Memory B cell (primary cell): ENCODE measurements around the gene CFAP100.

Experiments
- ATAC-seq: fragments of 150-1000 bp; cut with Tn5 transposase; 2 replicates; pipeline ENCODE4 v1.10.0; 2021; ENCODE audit warnings: low read depth, mild to moderate bottlenecking, moderate library complexity
- DNase-seq, 2 donors: peaks; one replicate each; pipeline ENCODE4 v3.0.0; 2022; ENCODE audit warnings: low spot score in 2 of 2
- H3K27ac Mint-ChIP-seq: one replicate; pipeline ENCODE4 v1.8.0; 2022; ENCODE audit warnings: mild to moderate bottlenecking, moderate library complexity, mixed read lengths
- H3K27me3 Mint-ChIP-seq: one replicate; pipeline ENCODE4 v1.8.0; 2022; ENCODE audit warnings: mixed read lengths
- H3K36me3 Mint-ChIP-seq: one replicate; pipeline ENCODE4 v1.8.0; 2022; ENCODE audit warnings: mild to moderate bottlenecking, mixed read lengths
- H3K4me1 Mint-ChIP-seq: one replicate; pipeline ENCODE4 v1.8.0; 2022; ENCODE audit warnings: mixed read lengths
- H3K4me3 Mint-ChIP-seq: one replicate; pipeline ENCODE4 v1.8.0; 2022; ENCODE audit warnings: mild to moderate bottlenecking, moderate library complexity, mixed read lengths
- H3K9me3 Mint-ChIP-seq: one replicate; pipeline ENCODE4 v1.8.0; 2022; ENCODE audit warnings: mixed read lengths

The CFAP100 gene

DNA sequence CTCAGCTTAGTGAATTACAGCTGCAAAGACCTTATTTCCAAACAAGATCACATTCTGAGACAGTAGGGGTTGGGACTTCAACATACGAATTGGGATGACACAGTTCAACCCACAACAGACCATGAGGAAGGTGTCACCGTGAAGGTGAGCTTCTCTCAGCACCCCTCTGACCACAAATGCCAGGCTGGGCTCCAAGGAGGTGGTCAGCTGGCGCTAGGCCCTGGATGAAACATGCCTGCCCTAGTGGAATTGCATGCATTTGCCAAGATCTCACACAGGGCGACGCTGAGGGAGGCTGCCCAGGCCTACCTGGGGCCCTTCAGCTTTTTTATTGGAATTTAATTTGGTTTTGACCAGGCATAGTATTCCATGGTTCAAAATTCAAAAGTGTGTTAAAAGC is 1.8 kb downstream of the CFAP100 start:
- Mint-ChIP-seq H3K36me3 (no peaks in the 10 kb centered on the region), H3K27ac (no peak overlapping the region), H3K27me3 (peaks cover 17% of the 10 kb centered on the region), H3K4me1 (no peaks in the 10 kb centered on the region), H3K9me3 (peaks cover 4% of the 10 kb centered on the region), H3K4me3 (no peak overlapping the region)
- no peak for DNase-seq
- ATAC-seq: no peak

DNA sequence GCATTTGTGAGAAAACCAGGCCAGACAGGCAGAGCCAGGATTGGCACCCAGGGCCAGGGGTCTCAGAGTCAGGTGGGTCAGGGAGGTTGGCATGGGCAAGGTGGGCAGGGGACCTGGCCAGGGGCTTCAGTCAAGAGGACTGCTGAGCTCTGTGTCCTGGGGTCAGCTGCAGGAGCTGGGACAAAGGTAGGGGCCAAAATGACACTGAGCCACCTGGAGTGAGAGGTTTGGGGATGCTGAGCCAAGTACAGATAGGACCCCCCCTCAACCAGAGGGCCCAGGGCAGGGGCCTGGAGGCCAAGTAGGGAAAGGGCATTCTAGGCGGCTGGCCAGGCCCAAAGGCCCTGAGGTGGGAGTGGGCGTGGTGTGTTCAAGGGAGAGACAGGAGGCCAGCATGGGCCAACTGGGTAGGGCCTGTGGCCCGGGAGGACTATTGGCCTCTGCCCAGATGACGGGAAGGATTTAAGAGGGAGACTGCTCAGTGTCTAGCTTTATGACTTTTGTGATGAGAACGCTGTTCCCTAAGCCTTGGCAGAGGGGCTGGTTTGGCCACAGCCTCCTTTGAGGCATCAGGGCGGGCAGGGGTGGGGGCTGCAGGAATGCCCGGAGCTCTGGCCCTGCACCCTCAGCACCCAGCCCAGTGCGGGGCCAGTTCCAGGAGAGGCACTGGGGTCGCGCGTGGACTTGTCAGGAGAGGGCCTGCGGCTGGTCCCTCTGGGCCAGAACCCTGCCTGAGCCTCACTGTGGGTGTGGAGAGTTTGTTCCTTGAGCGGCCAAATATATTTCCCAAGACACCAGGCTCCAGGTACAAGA is 3.1 kb downstream of the CFAP100 start:
- Mint-ChIP-seq H3K27ac (no peak overlapping the region), H3K36me3 (no peaks in the 10 kb centered on the region), H3K27me3 (peaks cover 22% of the 10 kb centered on the region), H3K4me3 (no peak overlapping the region), H3K9me3 (peaks cover 4% of the 10 kb centered on the region), H3K4me1 (no peaks in the 10 kb centered on the region)
- ATAC-seq (no peak), DNase-seq (no peak)

DNA sequence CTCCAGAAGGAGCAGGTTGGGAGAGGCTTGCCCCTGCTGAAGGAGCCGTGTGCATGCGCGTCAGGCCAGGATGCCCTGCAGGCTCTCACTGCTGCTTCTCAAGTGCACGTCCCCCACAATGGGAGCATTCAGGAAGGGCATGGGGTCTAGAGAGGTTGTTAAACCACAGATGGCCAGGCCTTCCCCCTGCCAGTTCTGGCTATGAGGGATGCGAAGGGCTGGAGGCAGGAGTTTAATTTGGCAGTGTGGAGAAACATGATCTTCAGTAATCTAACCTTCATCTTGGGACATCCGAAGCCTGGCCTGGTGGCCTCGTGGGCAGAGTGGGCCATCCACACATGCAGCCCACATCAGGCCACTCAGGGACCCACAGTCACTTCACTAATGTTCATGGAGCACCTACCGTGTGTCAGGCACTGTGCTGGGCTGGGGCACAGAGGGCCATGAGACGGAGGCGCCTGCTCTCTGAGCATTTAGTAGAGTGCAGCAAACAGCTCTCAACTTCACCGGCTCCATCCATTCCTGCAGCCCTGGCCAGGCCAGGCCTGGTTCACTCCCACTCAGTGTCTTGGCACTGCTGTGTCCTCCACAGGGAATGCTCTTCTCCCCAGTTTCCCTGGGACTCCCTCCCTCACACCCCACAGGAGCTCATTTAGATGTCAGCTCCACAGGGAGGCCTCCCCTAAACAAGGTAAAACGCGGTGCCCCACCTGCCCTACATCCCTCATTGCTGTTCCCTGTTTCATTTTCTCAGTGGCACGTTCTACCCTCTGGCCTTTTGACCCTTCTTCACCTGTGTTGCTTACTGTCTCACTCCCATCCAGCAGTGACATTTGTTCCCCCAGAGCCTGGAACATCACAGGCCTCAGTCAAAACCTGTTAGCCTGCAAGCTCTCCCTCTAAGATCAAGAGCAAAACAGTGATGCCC is 4.0 kb downstream of the CFAP100 start:
- no peaks in the 10 kb centered on the region for H3K4me1 Mint-ChIP-seq
- no peak overlapping the region for H3K4me3 Mint-ChIP-seq
- no peaks in the 10 kb centered on the region for H3K36me3 Mint-ChIP-seq
- H3K27me3 Mint-ChIP-seq: peaks cover 17% of the 10 kb centered on the region
- H3K27ac Mint-ChIP-seq: no peak overlapping the region
- ATAC-seq: no peak
- H3K9me3 Mint-ChIP-seq: peaks cover 4% of the 10 kb centered on the region
- DNase-seq: no peak

DNA sequence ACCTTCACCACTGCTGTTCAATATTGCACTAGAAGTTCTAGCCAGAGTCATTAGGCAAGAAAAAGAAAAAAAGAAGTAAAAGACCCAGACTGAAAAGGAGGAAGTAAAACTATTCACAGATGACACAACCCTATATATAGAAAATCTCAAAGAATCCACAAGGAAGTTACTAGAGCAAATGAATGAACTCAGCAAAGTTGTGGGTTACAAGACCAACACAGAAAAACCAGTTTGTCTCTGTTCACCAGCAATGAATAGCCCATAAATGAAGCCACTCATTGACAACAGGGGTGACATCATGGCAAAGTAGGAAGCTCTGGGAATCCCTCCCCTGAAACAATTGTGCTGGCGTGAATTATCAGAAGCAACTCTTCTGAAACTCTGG is 4.6 kb downstream of the CFAP100 start:
- DNase-seq (no peak), ATAC-seq (no peak)
- H3K4me3 Mint-ChIP-seq: no peak overlapping the region
- H3K4me1 Mint-ChIP-seq: no peaks in the 10 kb centered on the region
- peaks cover 15% of the 10 kb centered on the region for H3K27me3 Mint-ChIP-seq
- no peaks in the 10 kb centered on the region for H3K36me3 Mint-ChIP-seq
- no peak overlapping the region for H3K27ac Mint-ChIP-seq
- H3K9me3 Mint-ChIP-seq: peaks cover 4% of the 10 kb centered on the region

DNA sequence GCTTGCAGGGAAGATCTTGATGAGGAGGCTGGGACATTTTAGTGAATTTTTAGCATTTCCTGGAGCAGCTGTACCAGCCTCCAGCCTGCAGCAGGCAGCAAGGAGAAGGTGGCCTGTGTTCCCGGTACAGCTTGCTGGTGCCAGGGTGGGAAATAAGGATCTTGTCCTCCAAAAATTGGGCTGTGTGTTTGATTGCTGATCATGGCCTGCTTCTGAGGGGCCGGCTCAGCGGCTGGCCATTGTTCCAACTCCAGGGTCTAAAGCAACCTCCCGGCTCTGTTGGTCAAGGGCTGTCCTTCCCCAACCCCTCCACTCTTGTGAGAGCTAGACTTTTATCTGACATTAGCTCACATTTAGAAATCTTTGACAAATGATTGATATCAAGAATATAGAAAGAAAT is 5.0 kb downstream of the CFAP100 start:
- H3K9me3 Mint-ChIP-seq: peaks cover 4% of the 10 kb centered on the region
- H3K4me1 Mint-ChIP-seq: no peaks in the 10 kb centered on the region
- no peak overlapping the region for H3K27ac Mint-ChIP-seq

DNA sequence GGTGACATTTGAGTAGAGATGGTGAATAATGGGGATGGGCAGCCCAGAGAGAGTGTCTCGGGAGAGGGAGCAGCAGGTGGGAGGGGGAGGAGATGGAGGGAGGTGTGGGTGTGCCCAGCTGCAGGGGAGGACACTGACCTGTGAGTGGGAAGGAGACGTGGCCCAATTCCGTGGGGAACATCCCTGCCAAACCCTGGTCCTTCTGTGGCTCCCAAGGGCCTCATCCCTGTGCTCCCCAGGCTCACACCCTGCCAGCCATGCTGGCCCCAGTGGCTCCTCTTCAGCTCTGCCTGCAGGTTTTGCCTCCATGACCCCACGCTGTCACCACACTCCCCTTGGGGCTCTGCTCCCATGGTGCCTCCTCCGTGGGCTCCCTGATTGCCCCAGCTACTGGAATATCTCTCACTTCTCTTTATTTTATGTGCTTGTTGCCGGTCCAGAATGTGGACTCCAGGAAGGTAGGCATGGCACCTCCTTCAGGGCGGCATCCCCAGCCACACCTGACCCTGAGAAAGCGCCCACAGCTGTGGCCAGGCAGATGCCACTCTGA is 7.0 kb downstream of the CFAP100 start:
- Mint-ChIP-seq H3K4me1 (no peaks in the 10 kb centered on the region), H3K36me3 (no peaks in the 10 kb centered on the region), H3K27me3 (peaks cover 14% of the 10 kb centered on the region), H3K27ac (no peak overlapping the region), H3K9me3 (peaks cover 4% of the 10 kb centered on the region), H3K4me3 (no peak overlapping the region)
- DNase-seq (no peak), ATAC-seq (no peak)

More for the DNA sequence above, 5.0 kb downstream of the CFAP100 start:
- ATAC-seq (no peak), DNase-seq (no peak)
- Mint-ChIP-seq H3K4me3 (no peak overlapping the region), H3K36me3 (no peaks in the 10 kb centered on the region), H3K27me3 (peaks cover 16% of the 10 kb centered on the region)

DNA sequence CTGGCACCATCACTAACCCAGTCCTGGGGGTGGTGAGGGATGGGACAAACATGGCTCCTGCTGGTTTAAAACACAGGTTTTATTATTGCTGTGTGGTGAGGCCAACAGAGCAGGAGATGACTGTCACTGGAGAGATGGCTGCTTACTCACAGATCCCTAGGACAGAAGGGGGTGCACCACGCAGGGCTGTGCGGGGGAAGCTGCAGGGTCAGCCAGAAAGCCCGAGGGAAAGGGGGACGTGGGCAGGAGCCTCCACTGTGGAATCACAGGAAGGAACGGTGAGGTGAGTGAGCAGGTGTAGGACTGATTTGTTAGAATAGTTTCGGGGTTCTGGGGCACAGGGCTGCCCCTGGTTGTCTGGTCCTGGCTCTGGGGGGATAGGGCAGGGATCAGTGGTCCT is 7.5 kb downstream of the CFAP100 start:
- no peak for DNase-seq
- peaks cover 14% of the 10 kb centered on the region for H3K27me3 Mint-ChIP-seq
- H3K9me3 Mint-ChIP-seq: peaks cover 4% of the 10 kb centered on the region
- H3K36me3 Mint-ChIP-seq: no peaks in the 10 kb centered on the region
- no peak for ATAC-seq
- H3K4me3 Mint-ChIP-seq: no peak overlapping the region
- H3K27ac Mint-ChIP-seq: no peak overlapping the region
- H3K4me1 Mint-ChIP-seq: no peaks in the 10 kb centered on the region

DNA sequence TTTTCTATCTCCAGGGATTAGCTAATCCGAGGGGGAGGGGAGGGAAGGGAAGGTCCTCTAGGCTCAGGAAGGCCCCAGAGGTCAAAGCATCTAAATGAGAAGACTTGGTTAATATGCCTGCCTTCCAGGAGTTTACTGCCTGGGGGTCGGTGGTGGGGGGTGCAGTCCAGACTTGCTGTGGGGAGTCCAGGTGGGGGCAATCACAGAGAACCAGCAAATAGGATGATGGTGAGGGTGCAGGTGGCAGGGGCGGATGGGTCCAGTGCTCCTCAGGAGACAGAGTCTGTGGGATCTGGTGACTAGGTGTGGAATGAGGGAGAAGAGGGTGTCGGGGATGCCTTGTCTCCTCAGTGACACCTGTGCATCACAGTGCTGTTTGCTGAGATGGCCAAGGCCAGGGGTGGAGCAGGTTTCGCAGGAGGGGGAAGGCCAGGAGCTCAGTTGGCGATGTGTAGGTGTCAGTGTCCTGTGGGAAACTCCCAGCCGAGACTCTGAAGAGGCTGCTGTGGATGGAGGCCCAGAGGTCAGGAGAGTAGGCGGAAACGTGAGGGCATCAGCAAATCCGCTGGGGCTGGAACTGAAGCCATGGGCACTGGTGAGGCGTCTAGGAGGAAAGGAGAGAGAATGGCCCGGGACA is 8.1 kb downstream of the CFAP100 start:
- H3K27ac Mint-ChIP-seq: no peak overlapping the region

DNA sequence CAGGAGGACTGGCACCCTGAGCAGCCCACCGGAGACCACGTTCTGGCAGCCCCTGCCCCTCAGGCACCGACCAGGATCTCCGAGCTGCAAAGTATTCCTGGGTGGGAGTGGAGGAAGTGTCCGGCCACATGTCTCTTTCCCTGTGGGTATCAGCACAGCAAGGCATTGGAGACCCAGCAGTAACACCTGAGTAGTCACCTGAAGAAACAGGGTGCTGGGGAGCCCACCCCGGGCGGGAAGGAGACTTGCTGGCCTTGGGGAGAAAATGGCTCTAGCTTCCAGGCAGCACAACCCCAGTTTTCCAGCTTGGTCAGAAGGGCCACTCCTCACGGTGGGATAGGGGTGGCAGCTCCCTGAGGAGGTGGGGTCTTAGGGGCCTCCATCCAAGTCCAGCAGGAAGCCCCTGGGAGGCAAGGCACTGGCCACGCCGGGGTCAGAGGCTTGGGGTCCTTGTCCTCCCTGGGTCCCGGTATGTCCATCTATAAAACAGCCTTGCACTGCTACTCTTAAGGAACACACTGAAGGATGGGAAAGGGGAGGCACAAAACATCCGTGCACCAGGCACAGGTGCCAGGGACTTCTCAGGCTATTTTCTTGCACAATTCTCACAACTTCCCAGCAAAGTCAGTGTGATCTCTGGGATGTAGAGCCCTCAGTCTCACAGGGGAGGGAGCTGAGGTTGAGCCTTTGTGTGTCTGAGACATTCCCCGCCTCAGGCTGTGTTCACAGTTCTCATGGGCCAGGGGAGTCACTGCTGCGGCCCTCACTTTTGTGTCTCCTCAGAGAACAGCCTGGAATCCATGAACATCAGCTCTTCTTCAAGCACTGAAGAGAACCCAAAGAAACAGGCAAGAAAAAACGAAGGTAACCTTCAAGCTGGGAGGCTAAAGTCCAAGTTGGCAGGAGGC is 11.9 kb downstream of the CFAP100 start:
- Mint-ChIP-seq H3K27ac (no peak overlapping the region), H3K4me3 (no peak overlapping the region), H3K36me3 (no peaks in the 10 kb centered on the region), H3K9me3 (no peaks in the 10 kb centered on the region), H3K27me3 (peaks cover 22% of the 10 kb centered on the region), H3K4me1 (no peaks in the 10 kb centered on the region)
- DNase-seq (no peak), ATAC-seq (no peak)

More for the DNA sequence above, 8.1 kb downstream of the CFAP100 start:
- Mint-ChIP-seq H3K27me3 (peaks cover 12% of the 10 kb centered on the region), H3K4me1 (no peaks in the 10 kb centered on the region), H3K9me3 (peaks cover 4% of the 10 kb centered on the region), H3K36me3 (no peaks in the 10 kb centered on the region), H3K4me3 (no peak overlapping the region)
- DNase-seq: no peak
- ATAC-seq: no peak

DNA sequence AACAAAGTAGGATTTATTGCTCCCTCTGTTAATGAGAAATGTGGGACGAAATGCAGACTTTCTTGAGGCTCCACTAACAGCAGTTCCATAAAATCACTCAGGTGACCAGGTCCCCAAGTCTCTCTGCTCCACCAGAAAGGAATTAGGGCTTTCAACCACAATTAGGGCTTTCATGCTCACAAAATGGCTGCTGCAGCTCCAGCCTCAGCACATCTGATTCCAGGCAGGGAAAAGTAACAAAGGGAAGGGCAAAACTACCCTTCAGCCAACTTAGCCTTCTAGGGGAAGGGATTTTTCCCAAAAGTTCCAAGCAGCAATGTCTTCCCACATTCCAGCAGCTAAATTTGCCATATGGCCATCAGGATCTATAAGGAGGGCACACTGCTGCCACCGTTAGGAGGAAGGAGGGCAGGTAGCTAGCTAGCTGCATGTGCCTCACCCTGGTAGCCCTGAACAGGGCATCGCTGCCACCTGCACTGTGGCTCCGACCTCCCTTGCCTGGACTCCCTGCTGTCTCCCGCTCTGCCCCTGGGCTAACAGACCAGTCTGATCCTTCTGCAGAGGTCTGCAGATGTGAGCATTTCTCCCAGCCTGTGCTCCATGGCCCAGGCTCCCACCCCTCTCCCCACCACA is 12.8 kb downstream of the CFAP100 start:
- no peaks in the 10 kb centered on the region for H3K9me3 Mint-ChIP-seq
- no peak for ATAC-seq
- H3K4me1 Mint-ChIP-seq: no peaks in the 10 kb centered on the region
- peaks cover 20% of the 10 kb centered on the region for H3K27me3 Mint-ChIP-seq
- DNase-seq: no peak
- no peak overlapping the region for H3K4me3 Mint-ChIP-seq
- no peaks in the 10 kb centered on the region for H3K36me3 Mint-ChIP-seq
- H3K27ac Mint-ChIP-seq: no peak overlapping the region

DNA sequence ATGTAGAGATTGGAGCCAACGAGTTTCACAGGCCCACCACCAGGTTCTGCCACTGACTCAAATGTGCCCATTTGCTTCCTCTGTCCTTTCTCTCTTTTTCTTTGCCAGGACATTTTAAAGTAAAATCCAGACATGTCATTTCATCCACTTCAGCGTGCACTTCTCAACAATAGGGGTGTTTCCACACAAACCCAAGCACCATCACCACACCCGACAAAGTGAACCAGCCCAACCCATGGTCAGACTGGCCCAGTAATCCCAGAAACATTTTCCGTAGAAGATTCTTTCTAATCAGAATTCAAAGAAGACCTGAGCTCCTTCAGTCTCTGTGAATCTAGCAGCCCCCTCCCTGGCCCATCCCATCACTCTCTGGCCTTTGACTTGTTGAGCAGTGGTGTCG is 13.4 kb downstream of the CFAP100 start:
- Mint-ChIP-seq H3K4me1 (no peaks in the 10 kb centered on the region), H3K9me3 (no peaks in the 10 kb centered on the region), H3K4me3 (no peak overlapping the region), H3K27me3 (peaks cover 15% of the 10 kb centered on the region), H3K36me3 (no peaks in the 10 kb centered on the region), H3K27ac (no peak overlapping the region)
- ATAC-seq (no peak), DNase-seq (no peak)

DNA sequence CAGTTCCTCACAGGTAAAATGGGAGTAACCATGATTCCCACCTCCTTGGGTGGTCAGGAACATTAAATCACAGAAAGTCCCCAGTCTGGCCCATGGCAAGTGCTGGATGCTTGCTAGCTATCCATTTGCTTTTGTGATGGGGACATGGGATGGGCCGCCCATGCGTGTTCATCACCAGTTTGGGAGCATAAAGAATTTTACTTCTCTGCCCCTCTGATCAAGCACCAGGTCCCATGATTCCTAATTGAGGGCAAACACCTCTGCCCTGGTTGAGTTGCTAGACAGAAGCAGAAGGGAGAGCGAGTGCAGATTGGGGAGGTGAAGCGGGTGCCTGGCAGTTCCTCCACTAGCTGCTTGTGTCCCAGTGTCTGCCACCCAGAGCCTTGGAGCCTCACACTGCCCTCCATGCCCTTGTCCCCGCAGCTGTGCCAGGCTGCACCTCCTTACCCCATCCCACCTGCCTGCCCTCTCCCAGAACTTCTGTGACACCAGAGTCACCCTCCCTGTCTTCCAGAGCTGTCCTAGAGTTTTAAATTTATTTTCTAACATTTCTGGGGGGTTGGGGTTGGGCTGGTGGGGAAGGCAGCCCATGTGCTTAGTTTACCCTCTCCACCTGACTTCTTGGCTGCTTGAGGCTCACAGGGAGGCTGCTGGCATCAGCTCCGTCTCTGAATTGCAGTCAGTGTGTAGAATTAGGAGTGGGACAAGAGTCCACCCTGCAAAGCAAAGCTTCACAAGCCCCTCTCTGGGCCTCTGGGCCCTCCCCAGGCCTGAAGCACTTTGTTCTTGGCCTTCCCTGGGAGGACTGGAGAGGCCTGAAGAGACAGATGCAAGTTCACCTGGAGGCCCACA is 18.4 kb downstream of the CFAP100 start:
- Mint-ChIP-seq H3K27me3 (peaks cover 26% of the 10 kb centered on the region), H3K27ac (no peak overlapping the region), H3K9me3 (no peaks in the 10 kb centered on the region), H3K4me1 (no peaks in the 10 kb centered on the region), H3K4me3 (no peak overlapping the region), H3K36me3 (no peaks in the 10 kb centered on the region)
- ATAC-seq: no peak
- no peak for DNase-seq
